Uterus (tissue), 4 donors: ENCODE data around the gene SMOC2. TPM values are rescaled to one million over a fixed set of nuclear protein-coding genes. Genes with fewer than 3 reads are reported as not detected.

Source experiments
- DNase-seq, 2 donors: peaks; one replicate each; pipeline ENCODE4 v3.0.0-alpha.2; 2019 to 2020
- H3K27ac ChIP-seq, 2 donors: fragments of 200-600 bp; sonication (generic); 1 replicate in 1 of 2; 2 replicates in 1 of 2; pipeline ENCODE4 v1.5.1; 2016 to 2018
- H3K27me3 ChIP-seq, 2 donors: fragments of 200-600 bp; sonication (generic); one replicate each; pipeline ENCODE4 v1.5.1; 2018 to 2019; ENCODE audit warnings: control low read depth in 1 of 2
- H3K36me3 ChIP-seq, 2 donors: fragments of 200-600 bp; sonication (generic); one replicate each; pipeline ENCODE4 v1.5.1; 2019; ENCODE audit warnings: control low read depth in 1 of 2
- H3K4me1 ChIP-seq, 2 donors: fragments of 200-600 bp; sonication (generic); one replicate each; pipeline ENCODE4 v1.5.1; 2018 to 2019; ENCODE audit warnings: control low read depth in 1 of 2
- H3K4me3 ChIP-seq, 2 donors: fragments of 200-600 bp; sonication (generic); 1 replicate in 1 of 2; 2 replicates in 1 of 2; pipeline ENCODE4 v1.5.1; 2018 to 2019; ENCODE audit warnings: mild to moderate bottlenecking in 1 of 2
- H3K9me3 ChIP-seq, 2 donors: fragments of 200-600 bp; sonication (generic); one replicate each; pipeline ENCODE4 v1.5.1; 2019; ENCODE audit warnings: control low read depth in 1 of 2
- CTCF ChIP-seq, 4 experiments: fragments of 200-600 bp in 2 of 4; fragments of 450-650 bp in 2 of 4; sonication (generic) in 2 of 4; IDR thresholded peaks; one replicate each; pipeline ENCODE4 v1.5.1; 2016 to 2019; ENCODE audit warnings: antibody characterized with exemption in 4 of 4, mild to moderate bottlenecking in 2 of 4, moderate library complexity in 1 of 4
- POLR2A ChIP-seq, 2 donors: fragments of 450-650 bp; IDR thresholded peaks; one replicate each; pipeline ENCODE4 v1.6.1; 2016; ENCODE audit warnings: antibody characterized with exemption in 2 of 2, mild to moderate bottlenecking in 1 of 2, moderate library complexity in 1 of 2
- intact Hi-C: fragments of 100-400 bp; cut with DNase I; formaldehyde crosslinking; loops from one replicate; pipeline ENCODE4 v1.15.1; 2023; ENCODE audit warnings: low total_unique reads
- total RNA-seq, 4 donors: library from RNA; depleted of rRNA in 3 of 4; stranded (reverse); fragments of >200 nt in 3 of 4; gene quantifications; one replicate each; pipeline versions ENCODE4 v1.1.0 to v1.2.4, GENCODE V29; 2014 to 2023
- donor health status: DM: yes; HTN: yes; CAD: no.

The SMOC2 gene
- total RNA-seq, 4 donors from 2014 or later = 98.2 to 139 (median 121) TPM

- intact Hi-C loops = no loop called here
- TF ChIP-seq POLR2A (IDR thresholded peaks at IDR 0.05) = no peak
- no peak for TF ChIP-seq CTCF (IDR thresholded peaks at IDR 0.05)
- no peaks in the 10 kb centered on the region for H3K36me3 ChIP-seq
- no peak overlapping the region for H3K4me3 ChIP-seq
- H3K4me1 ChIP-seq = no peaks in the 10 kb centered on the region
- no peaks in the 10 kb centered on the region for H3K27me3 ChIP-seq
- H3K27ac ChIP-seq = no peak overlapping the region
- H3K9me3 ChIP-seq = no peaks in the 10 kb centered on the region
- DNase-seq = no peak
These were observed 29.9 kb upstream of the SMOC2 start for GRCh38 chr6:168411130-168411529.

GRCh38 chr6:168411793-168412192 lies 29.2 kb upstream of the SMOC2 start:
- TF ChIP-seq POLR2A (IDR thresholded peaks at IDR 0.05) = no peak
- TF ChIP-seq CTCF (IDR thresholded peaks at IDR 0.05) = no peak

GRCh38 chr6:168412456-168412855 lies 28.5 kb upstream of the SMOC2 start:
- TF ChIP-seq CTCF (IDR thresholded peaks at IDR 0.05) (no peak), POLR2A (IDR thresholded peaks at IDR 0.05) (no peak)
- no peaks in the 10 kb centered on the region for H3K4me1 ChIP-seq
- no peaks in the 10 kb centered on the region for H3K9me3 ChIP-seq
- intact Hi-C loops = no loop called here
- no peaks in the 10 kb centered on the region for H3K27me3 ChIP-seq
- no peak overlapping the region for H3K27ac ChIP-seq
- no peak for DNase-seq
- no peaks in the 10 kb centered on the region for H3K36me3 ChIP-seq
- H3K4me3 ChIP-seq = no peak overlapping the region

More at GRCh38 chr6:168411793-168412192, 29.2 kb upstream of the SMOC2 start:
- Histone ChIP-seq H3K4me1 (no peaks in the 10 kb centered on the region), H3K27me3 (no peaks in the 10 kb centered on the region), H3K4me3 (no peak overlapping the region), H3K9me3 (no peaks in the 10 kb centered on the region), H3K27ac (no peak overlapping the region), H3K36me3 (no peaks in the 10 kb centered on the region)
- DNase-seq = no peak
- intact Hi-C loops = no loop called here

- no peak for DNase-seq
- Histone ChIP-seq H3K4me1 (no peaks in the 10 kb centered on the region), H3K9me3 (no peaks in the 10 kb centered on the region), H3K27ac (no peak overlapping the region), H3K36me3 (no peaks in the 10 kb centered on the region), H3K4me3 (no peak overlapping the region), H3K27me3 (no peaks in the 10 kb centered on the region)
- TF ChIP-seq CTCF (IDR thresholded peaks at IDR 0.05) = no peak
- intact Hi-C loops = no loop called here
These were observed 27.8 kb upstream of the SMOC2 start for GRCh38 chr6:168413018-168413720.

- intact Hi-C loops = no loop called here
- Histone ChIP-seq H3K27ac (peak overlapping the region in 1 of 2 donors; percentile 48), H3K36me3 (no peaks in the 10 kb centered on the region), H3K4me3 (no peak overlapping the region), H3K4me1 (no peaks in the 10 kb centered on the region), H3K9me3 (no peaks in the 10 kb centered on the region), H3K27me3 (no peaks in the 10 kb centered on the region)
- TF ChIP-seq CTCF (IDR thresholded peaks at IDR 0.05) (no peak), POLR2A (IDR thresholded peaks at IDR 0.05) (no peak)
- no peak for DNase-seq
These were observed 27.1 kb upstream of the SMOC2 start for GRCh38 chr6:168413856-168414255.
